K562 (cell line): ENCODE data around the gene TNFAIP8L2. TPM values are rescaled to one million over a fixed set of nuclear protein-coding genes. Genes with fewer than 3 reads are reported as not detected.
A peak's percentile ranks its signal among the peaks of the same experiment; 100 is the strongest.

Experiments used
- ATAC-seq: fragments of 200-7000 bp; cut with Tn5 transposase; 3 replicates; pipeline ENCODE4 v1.9.1; 2020; ENCODE audit warnings: moderate library complexity
- BruUV-seq: library from RNA; stranded (reverse); fragments of 400-500 nt; replicated peaks from 2 replicates; lab custom pipeline; 2021; lab: Mats Ljungman, UMichigan
- CTCF ChIA-PET: fragments of 300-600 bp; formaldehyde crosslinking; extraction: SDS; loops from one replicate; lab custom pipeline; 2021; ENCODE audit warnings: low intra/inter-chr PET ratio; lab: Yijun Ruan, JAX
- POLR2A ChIA-PET: fragments of 300-600, 350-650 bp; sonication (Branson Sonifier 250); formaldehyde crosslinking; extraction: SDS; loops from one replicate; lab custom pipeline; 2021; ENCODE audit warnings: antibody characterized with exemption, inconsistent platforms; lab: Yijun Ruan, JAX
- DNase-seq, 4 experiments: peaks; one replicate each; pipeline versions ENCODE4 v3.0.0 to v3.0.0-alpha.2; 2011 to 2018; ENCODE audit warnings: low spot score in 3 of 4, mixed read lengths in 3 of 4; ENCODE audit errors: extremely low read depth in 1 of 4
- FAIRE-seq: peaks from 2 replicates; lab custom pipeline; 2011; peaks lifted over from hg19 to GRCh38; lab: Jason Lieb, UNC
- H2AFZ ChIP-seq: 2 replicates; pipeline ENCODE4 v1.6.0; 2011; ENCODE audit warnings: low read depth, low read length, control low read depth, inconsistent platforms
- H3K27ac ChIP-seq: fragments of 200-600 bp; 3 replicates; pipeline ENCODE4 v1.8.0; 2011; ENCODE audit warnings: low read depth, mild to moderate bottlenecking, control low read depth, inconsistent platforms, low read length, moderate library complexity, mixed read lengths; ENCODE audit errors: extremely low read depth
- H3K27me3 ChIP-seq, 2 experiments: fragments of 300-600 bp in 1 of 2; 2 replicates in 1 of 2; 3 replicates in 1 of 2; pipeline versions ENCODE4 v1.6.0 to v1.8.0; 2011; ENCODE audit warnings: inconsistent platforms in 2 of 2, low read length in 2 of 2, mild to moderate bottlenecking in 1 of 2, mixed read lengths in 1 of 2, moderate library complexity in 1 of 2; ENCODE audit not compliant: control insufficient read depth in 2 of 2, insufficient read depth in 2 of 2
- H3K36me3 ChIP-seq: fragments of 300-600 bp; 3 replicates; pipeline ENCODE4 v1.8.0; 2011; ENCODE audit warnings: mild to moderate bottlenecking, low read length, inconsistent platforms; ENCODE audit not compliant: control insufficient read depth, insufficient read depth
- H3K4me1 ChIP-seq, 2 experiments: fragments of 200-600 bp in 1 of 2; replicated peaks in 1 of 2; 2 replicates in 1 of 2; 3 replicates in 1 of 2; pipeline versions ENCODE4 v1.5.1 to v1.8.0; 2011; ENCODE audit warnings: inconsistent platforms in 2 of 2, low read length in 2 of 2, mild to moderate bottlenecking in 1 of 2, mixed read lengths in 1 of 2, moderate library complexity in 1 of 2; ENCODE audit not compliant: control insufficient read depth in 2 of 2, insufficient read depth in 2 of 2
- H3K4me2 ChIP-seq: 2 replicates; pipeline ENCODE4 v1.6.1; 2011; ENCODE audit warnings: low read length, control low read depth, inconsistent platforms, mixed read lengths; ENCODE audit not compliant: insufficient read depth
- H3K4me3 ChIP-seq: fragments of 200-600 bp; sonication (generic), shearing (Covaris generic); 2 replicates; pipeline ENCODE4 v1.5.1; 2016; ENCODE audit warnings: control low read depth, inconsistent platforms
- H3K79me2 ChIP-seq: fragments of 200-600 bp; 3 replicates; pipeline ENCODE4 v1.8.0; 2011; ENCODE audit warnings: low read length, inconsistent platforms; ENCODE audit not compliant: control insufficient read depth, insufficient read depth
- H3K9ac ChIP-seq, 2 experiments: 2 replicates each; pipeline versions ENCODE4 v1.6.0 to v1.6.1; 2011; ENCODE audit warnings: low read depth in 2 of 2, low read length in 2 of 2, control low read depth in 1 of 2, inconsistent platforms in 1 of 2, mild to moderate bottlenecking in 1 of 2, mixed read lengths in 1 of 2; ENCODE audit not compliant: insufficient read depth in 1 of 2
- H3K9me1 ChIP-seq: one replicate; pipeline ENCODE4 v1.6.0; 2011; ENCODE audit warnings: inconsistent platforms, mild to moderate bottlenecking, low read length, moderate library complexity; ENCODE audit not compliant: control insufficient read depth, insufficient read depth
- H3K9me3 ChIP-seq: replicated peaks from 2 replicates; pipeline ENCODE4 v1.5.1; 2011; ENCODE audit warnings: low read depth, low read length, inconsistent platforms; ENCODE audit not compliant: control insufficient read depth, insufficient read depth
- H4K20me1 ChIP-seq: replicated peaks from 2 replicates; pipeline ENCODE4 v1.6.1; 2011; ENCODE audit warnings: low read length, inconsistent platforms, mixed read lengths; ENCODE audit not compliant: control insufficient read depth, insufficient read depth
- ZMIZ1 ChIP-seq, 2 experiments: fragments of 150-350 bp in 1 of 2; IDR thresholded peaks; 2 replicates each; pipeline ENCODE4 v1.6.1; 2012 to 2016; ENCODE audit warnings: low read depth in 2 of 2, low read length in 2 of 2, mild to moderate bottlenecking in 1 of 2, moderate library complexity in 1 of 2
- ZNF316 ChIP-seq: fragments of 450-650 bp; IDR thresholded peaks from 2 replicates; pipeline ENCODE4 v1.6.1; 2016
- WGBS: fragments of 100-300 bp; shearing (Covaris generic); methylation state at CpG from one replicate; pipeline ENCODE4 v1.1.6; 2016; ENCODE audit warnings: low coverage, mixed read lengths; ENCODE audit not compliant: insufficient coverage; ENCODE audit errors: missing lambda C conversion rate; 5-methylcytosine and 5-hydroxymethylcytosine counted together
- in situ Hi-C: fragments of 300-500 bp; cut with MboI; formaldehyde crosslinking; loops from 4 replicates; pipeline ENCODE4 v1.15.0; 2018; ENCODE audit warnings: inconsistent platforms, mixed read lengths
- intact Hi-C: fragments of 100-400 bp; cut with micrococcal nuclease; formaldehyde crosslinking; loops from 2 replicates; pipeline ENCODE4 v1.14.2; 2022
- polyA plus RNA-seq, 8 experiments: library from polyadenylated mRNA; depleted of rRNA in 4 of 8; stranded (reverse) in 5 of 8; unstranded in 3 of 8; fragments of >200 nt; fragmentation: Nextera tagmentation in 2 of 8; fragmentation: Illumina TruSeq in 1 of 8; extraction: Ambion mirVana in 2 of 8; extraction: Trizol in 1 of 8; gene quantifications; 2 replicates each; pipeline versions ENCODE4 v1.2.1 to v1.2.3, GENCODE V29; 2011 to 2014; ENCODE audit warnings: inconsistent platforms in 1 of 8, missing spikeins in 1 of 8
- total RNA-seq, 7 experiments: library from RNA; depleted of rRNA in 6 of 7; stranded (reverse); fragments of >200 nt in 6 of 7; fragmentation: Illumina TruSeq in 2 of 7; extraction: Trizol in 2 of 7; gene quantifications; 2 replicates each; pipeline versions ENCODE4 v1.2.1 to v1.2.3, GENCODE V29; 2011 to 2021; ENCODE audit warnings: low replicate concordance in 1 of 7

TNFAIP8L2 gene
- total and polyA plus RNA-seq, 9 of the 15 experiments (the other 6 are each of a cell fraction or from before 2014, with no cell fraction given), result 0.05 to 1.7 (median 0.52) TPM

- intact Hi-C loops (no loop called here), in situ Hi-C loops (no loop called here)
- Histone ChIP-seq H3K9me1 (no peaks in the 10 kb centered on the region), H3K27me3 (no peaks in the 10 kb centered on the region), H3K4me1 (no peaks in the 10 kb centered on the region), H4K20me1 (no peaks in the 10 kb centered on the region), H3K9ac (no peak overlapping the region), H3K27ac (no peak overlapping the region), H3K36me3 (no peaks in the 10 kb centered on the region), H3K79me2 (no peaks in the 10 kb centered on the region), H3K9me3 (no peaks in the 10 kb centered on the region), H3K4me3 (no peak overlapping the region), H3K4me2 (no peak overlapping the region), H2AFZ (no peak overlapping the region)
- ChIA-PET POLR2A (interaction anchor here (2.3 kb wide), 1 partner anchor 10 kb away, joined by 8 read pairs; no protein-coding TSS in a partner anchor), CTCF (no interaction called here)
- no peak for TF ChIP-seq ZMIZ1 (IDR thresholded peaks at IDR 0.05; ENCODE audit: low read depth in 2 of 2, low read length in 2 of 2)
- TF ChIP-seq ZNF316, result 0 out of 2 replicates have a peak, but pooled peaks have one; percentile 23
- WGBS, result 52% methylated on average over 2 of the region's 2 CpGs
- DNase-seq (no peak), ATAC-seq (no peak), FAIRE-seq (no peak)
- BruUV-seq, result no TSS peak
Measured at GRCh38 chr1:151106894-151107293, 49.6 kb upstream of the TNFAIP8L2 start.
